CD8-positive, alpha-beta memory T cell (primary cell): ENCODE measurements around the gene STK39. TPM values are rescaled to one million over a fixed set of nuclear protein-coding genes. Genes with fewer than 3 reads are reported as not detected.
A peak's percentile ranks its signal among the peaks of the same experiment; 100 is the strongest.

ENCODE experiments used
- CTCF ChIA-PET: fragments of 350-600 bp; sonication (Branson Sonifier 250); formaldehyde crosslinking; loops from one replicate; lab custom pipeline; 2021; ENCODE audit warnings: antibody characterized with exemption; lab: Charles Lee
- POLR2A ChIA-PET: fragments of 350-600 bp; sonication (Branson Sonifier 250); formaldehyde crosslinking; loops from one replicate; lab custom pipeline; 2021; ENCODE audit warnings: antibody characterized with exemption; lab: Charles Lee
- DNase-seq, 5 donors: peaks; one replicate each; pipeline versions ENCODE4 v3.0.0 to v3.0.0-alpha.2; 2020 to 2022; ENCODE audit warnings: mixed read lengths in 1 of 5
- H3K27ac ChIP-seq: one replicate; pipeline ENCODE4 v1.7.0; 2013; ENCODE audit warnings: low read depth, mild to moderate bottlenecking, low read length, moderate library complexity
- H3K27me3 ChIP-seq: 2 replicates; pipeline ENCODE4 v1.7.0; 2013; ENCODE audit warnings: low read length, mild to moderate bottlenecking; ENCODE audit not compliant: insufficient read depth, poor library complexity, severe bottlenecking
- H3K36me3 ChIP-seq: 2 replicates; pipeline ENCODE4 v1.7.0; 2013; ENCODE audit warnings: mild to moderate bottlenecking, low read length, moderate library complexity; ENCODE audit not compliant: insufficient read depth
- H3K4me1 ChIP-seq: 2 replicates; pipeline ENCODE4 v1.7.0; 2013; ENCODE audit warnings: mild to moderate bottlenecking, low read length, moderate library complexity; ENCODE audit not compliant: insufficient read depth
- H3K4me3 ChIP-seq: 2 replicates; pipeline ENCODE4 v1.7.0; 2013; ENCODE audit warnings: mild to moderate bottlenecking, low read length
- H3K9me3 ChIP-seq: 2 replicates; pipeline ENCODE4 v1.7.0; 2013; ENCODE audit warnings: mild to moderate bottlenecking, low read length
- H3K27ac Mint-ChIP-seq, 8 donors: one replicate each; pipeline ENCODE4 v1.8.0; 2020 to 2021; ENCODE audit warnings: mixed read lengths in 8 of 8, mild to moderate bottlenecking in 6 of 8, inconsistent platforms in 3 of 8, moderate library complexity in 3 of 8
- H3K27me3 Mint-ChIP-seq, 2 donors: one replicate each; pipeline ENCODE4 v1.8.0; 2020 to 2021; ENCODE audit warnings: mixed read lengths in 2 of 2, mild to moderate bottlenecking in 1 of 2, moderate library complexity in 1 of 2
- H3K36me3 Mint-ChIP-seq, 3 donors: one replicate each; pipeline ENCODE4 v1.8.0; 2020 to 2021; ENCODE audit warnings: mixed read lengths in 3 of 3, inconsistent platforms in 1 of 3, mild to moderate bottlenecking in 1 of 3
- H3K4me1 Mint-ChIP-seq, 3 donors: one replicate each; pipeline ENCODE4 v1.8.0; 2020 to 2021; ENCODE audit warnings: mixed read lengths in 3 of 3, inconsistent platforms in 1 of 3, mild to moderate bottlenecking in 1 of 3
- H3K4me3 Mint-ChIP-seq, 7 donors: one replicate each; pipeline ENCODE4 v1.8.0; 2020 to 2021; ENCODE audit warnings: mixed read lengths in 7 of 7, mild to moderate bottlenecking in 6 of 7, moderate library complexity in 4 of 7, inconsistent platforms in 2 of 7
- H3K9me3 Mint-ChIP-seq, 5 donors: one replicate each; pipeline ENCODE4 v1.8.0; 2020 to 2022; ENCODE audit warnings: mixed read lengths in 5 of 5, mild to moderate bottlenecking in 3 of 5, moderate library complexity in 2 of 5, inconsistent platforms in 1 of 5
- polyA plus RNA-seq: library from polyadenylated mRNA; unstranded; fragments of 300-500 nt; fragmentation: Illumina TruSeq; gene quantifications from one replicate; pipeline ENCODE4 v1.2.3, GENCODE V29; 2021
- total RNA-seq, 2 experiments: library from RNA; stranded (reverse); gene quantifications; one replicate each; pipeline ENCODE4 v1.2.3, GENCODE V29; 2021

Gene STK39
- total and polyA plus RNA-seq, 3 experiments from 2014 or later: 11.2 to 28.3 (median 25.7) TPM

DNA sequence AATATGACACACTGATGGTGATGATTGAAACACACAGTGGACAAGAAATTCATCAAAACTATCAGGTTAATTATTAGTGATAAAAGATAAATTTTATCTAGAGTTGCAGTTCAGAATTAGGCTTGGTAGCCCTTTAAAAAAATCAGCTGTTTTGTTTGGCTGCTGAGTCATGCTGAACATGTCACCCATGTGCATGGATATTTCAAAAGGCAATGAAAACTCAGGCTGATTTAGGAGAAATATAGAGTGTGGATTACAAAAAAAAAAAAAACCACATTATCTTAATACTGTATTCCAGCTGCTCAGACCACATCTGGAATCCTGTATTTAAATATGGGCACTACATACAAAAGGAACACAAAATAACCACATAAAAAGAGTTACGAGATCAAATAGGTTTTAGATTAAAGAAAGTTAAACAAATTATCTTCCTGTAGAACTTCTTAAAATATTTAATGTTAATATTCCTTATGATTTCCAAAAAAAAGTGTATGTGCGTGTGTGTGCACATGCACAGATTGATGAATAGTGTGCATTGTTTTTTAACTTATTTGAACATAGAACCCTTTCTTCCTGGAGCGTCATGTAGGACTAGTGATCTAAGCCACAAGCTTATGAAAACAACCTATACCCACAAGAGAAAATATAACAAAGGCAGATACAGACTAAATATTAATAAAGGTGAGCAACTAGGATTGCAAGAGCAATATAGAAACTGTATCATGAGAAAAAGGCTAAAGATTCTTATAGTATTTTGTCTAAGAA lies 186.2 kb downstream of the STK39 start:
- Histone ChIP-seq H3K27ac (no peak overlapping the region), H3K27me3 (no peaks in the 10 kb centered on the region), H3K9me3 (no peaks in the 10 kb centered on the region), H3K4me1 (no peaks in the 10 kb centered on the region), H3K36me3 (peaks cover 4% of the 10 kb centered on the region), H3K4me3 (no peak overlapping the region)
- peaks cover 27 to 60% (median 33%) of the 10 kb centered on the region in 3 donors for H3K36me3 Mint-ChIP-seq
- H3K9me3 Mint-ChIP-seq: no peaks in the 10 kb centered on the region
- CTCF ChIA-PET: no interaction called here
- H3K4me1 Mint-ChIP-seq: peaks cover 1 to 8% (median 6%) of the 10 kb centered on the region in 3 donors
- POLR2A ChIA-PET: no interaction called here
- H3K27ac Mint-ChIP-seq: no peak overlapping the region
- H3K27me3 Mint-ChIP-seq: peaks cover 0 to 2% of the 10 kb centered on the region in 2 donors
- DNase-seq: no peak
- no peak overlapping the region for H3K4me3 Mint-ChIP-seq

GRCh38 chr2:168059758-168060157 lies 187.6 kb downstream of the STK39 start:
- H3K27me3 Mint-ChIP-seq: peaks cover 0 to 2% of the 10 kb centered on the region in 2 donors
- no peak for DNase-seq
- no peaks in the 10 kb centered on the region for H3K27me3 ChIP-seq
- H3K36me3 ChIP-seq: peaks cover 4% of the 10 kb centered on the region
- no peak overlapping the region for H3K27ac ChIP-seq
- peaks cover 3 to 16% (median 13%) of the 10 kb centered on the region in 3 donors for H3K4me1 Mint-ChIP-seq
- no peak overlapping the region for H3K4me3 ChIP-seq
- H3K4me3 Mint-ChIP-seq: no peak overlapping the region
- H3K4me1 ChIP-seq: no peaks in the 10 kb centered on the region
- CTCF ChIA-PET: no interaction called here
- no peaks in the 10 kb centered on the region for H3K9me3 Mint-ChIP-seq
- H3K9me3 ChIP-seq: no peaks in the 10 kb centered on the region
- POLR2A ChIA-PET: interaction anchor here (0.7 kb wide), 1 partner anchor 80 kb away, joined by 3 read pairs; no protein-coding TSS in a partner anchor
- no peak overlapping the region for H3K27ac Mint-ChIP-seq
- peaks cover 24 to 56% (median 26%) of the 10 kb centered on the region in 3 donors for H3K36me3 Mint-ChIP-seq

- H3K27me3 ChIP-seq: no peaks in the 10 kb centered on the region
- Mint-ChIP-seq H3K9me3 (no peaks in the 10 kb centered on the region), H3K4me3 (no peak overlapping the region), H3K27ac (no peak overlapping the region), H3K4me1 (peaks cover 3 to 19% (median 15%) of the 10 kb centered on the region in 3 donors), H3K27me3 (peaks cover 0 to under 1% of the 10 kb centered on the region in 2 donors), H3K36me3 (peaks cover 17 to 58% (median 22%) of the 10 kb centered on the region in 3 donors)
- no peaks in the 10 kb centered on the region for H3K9me3 ChIP-seq
- CTCF ChIA-PET: no interaction called here
- peaks cover 4% of the 10 kb centered on the region for H3K36me3 ChIP-seq
- H3K4me3 ChIP-seq: no peak overlapping the region
- no peaks in the 10 kb centered on the region for H3K4me1 ChIP-seq
- no peak for DNase-seq
- POLR2A ChIA-PET: no interaction called here
- no peak overlapping the region for H3K27ac ChIP-seq
Measured at GRCh38 chr2:168058675-168059074, 188.7 kb downstream of the STK39 start.

GRCh38 chr2:168056242-168056787 lies 191.1 kb downstream of the STK39 start:
- Histone ChIP-seq H3K4me1 (no peaks in the 10 kb centered on the region), H3K9me3 (no peaks in the 10 kb centered on the region), H3K27ac (no peak overlapping the region), H3K27me3 (no peaks in the 10 kb centered on the region), H3K36me3 (peaks cover 4% of the 10 kb centered on the region), H3K4me3 (no peak overlapping the region)
- no peak overlapping the region for H3K27ac Mint-ChIP-seq
- no peak overlapping the region for H3K4me3 Mint-ChIP-seq
- H3K36me3 Mint-ChIP-seq: peaks cover 8 to 48% (median 18%) of the 10 kb centered on the region in 3 donors
- ChIA-PET POLR2A (no interaction called here), CTCF (no interaction called here)
- H3K4me1 Mint-ChIP-seq: peaks cover 4 to 17% (median 10%) of the 10 kb centered on the region in 3 donors
- DNase-seq: no peak
- H3K27me3 Mint-ChIP-seq: no peaks in the 10 kb centered on the region
- no peaks in the 10 kb centered on the region for H3K9me3 Mint-ChIP-seq

GRCh38 chr2:168054657-168055056 lies 192.7 kb downstream of the STK39 start:
- Mint-ChIP-seq H3K9me3 (no peaks in the 10 kb centered on the region), H3K27me3 (no peaks in the 10 kb centered on the region), H3K4me3 (no peak overlapping the region), H3K36me3 (peaks cover 1 to 48% (median 9%) of the 10 kb centered on the region in 3 donors), H3K4me1 (peaks cover 4 to 15% (median 9%) of the 10 kb centered on the region in 3 donors), H3K27ac (no peak overlapping the region)
- no peak for DNase-seq
- CTCF ChIA-PET: no interaction called here
- Histone ChIP-seq H3K4me3 (no peak overlapping the region), H3K27me3 (no peaks in the 10 kb centered on the region), H3K27ac (no peak overlapping the region), H3K4me1 (no peaks in the 10 kb centered on the region), H3K36me3 (no peaks in the 10 kb centered on the region), H3K9me3 (no peaks in the 10 kb centered on the region)
- POLR2A ChIA-PET: no interaction called here

DNA sequence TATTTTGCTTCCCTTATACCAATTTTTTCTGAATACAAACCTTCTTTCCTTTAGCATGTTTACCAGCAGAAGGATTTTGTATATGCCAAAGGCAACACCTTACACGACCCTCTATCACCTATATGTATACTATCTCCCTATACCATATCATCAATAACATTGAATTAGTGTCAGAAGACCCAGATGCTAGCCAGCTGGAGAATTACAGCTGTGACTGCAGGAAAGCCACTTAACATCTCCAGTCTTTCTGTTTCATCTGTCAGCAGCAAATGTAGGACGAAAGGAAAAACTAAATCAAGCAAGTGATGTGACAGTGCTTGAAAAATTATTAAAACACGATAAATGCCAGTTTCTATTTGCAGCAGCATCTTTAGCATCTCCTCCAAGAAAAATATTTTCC lies 193.7 kb downstream of the STK39 start:
- peaks cover 0 to 56% (median 17%) of the 10 kb centered on the region in 3 donors for H3K36me3 Mint-ChIP-seq
- CTCF ChIA-PET: no interaction called here
- H3K4me1 Mint-ChIP-seq: peaks cover 5 to 18% (median 12%) of the 10 kb centered on the region in 3 donors
- Histone ChIP-seq H3K4me1 (no peaks in the 10 kb centered on the region), H3K27me3 (no peaks in the 10 kb centered on the region), H3K4me3 (no peak overlapping the region), H3K9me3 (no peaks in the 10 kb centered on the region), H3K36me3 (no peaks in the 10 kb centered on the region), H3K27ac (no peak overlapping the region)
- POLR2A ChIA-PET: no interaction called here
- peak overlapping the region in 2 of 8 donors; percentile 5 to 71 for H3K27ac Mint-ChIP-seq
- DNase-seq: no peak
- no peak overlapping the region for H3K4me3 Mint-ChIP-seq
- no peaks in the 10 kb centered on the region for H3K27me3 Mint-ChIP-seq
- H3K9me3 Mint-ChIP-seq: no peaks in the 10 kb centered on the region

DNA sequence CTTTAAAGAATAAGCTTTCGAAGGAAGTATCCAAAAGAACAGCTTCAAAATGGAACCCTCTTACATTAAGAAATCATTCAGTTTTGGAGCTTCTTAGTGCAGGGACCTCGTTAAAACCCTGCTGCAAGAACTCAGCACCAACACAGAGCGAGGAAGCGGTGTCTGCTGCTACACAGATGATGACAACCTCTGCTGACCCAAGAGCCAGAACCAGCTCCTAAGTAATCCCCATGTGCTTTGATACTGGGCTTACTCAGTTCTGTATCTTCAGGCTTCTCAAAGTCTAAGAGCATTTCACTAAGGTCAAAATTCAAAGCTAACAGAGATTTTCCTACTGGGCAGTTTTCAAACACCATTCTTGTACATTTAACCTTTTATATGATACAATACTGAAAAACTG lies 194.6 kb downstream of the STK39 start:
- Mint-ChIP-seq H3K4me1 (peaks cover 7 to 19% (median 15%) of the 10 kb centered on the region in 3 donors), H3K27ac (no peak overlapping the region), H3K27me3 (no peaks in the 10 kb centered on the region), H3K9me3 (no peaks in the 10 kb centered on the region), H3K36me3 (peaks cover 0 to 63% (median 19%) of the 10 kb centered on the region in 3 donors), H3K4me3 (no peak overlapping the region)
- CTCF ChIA-PET: no interaction called here
- POLR2A ChIA-PET: no interaction called here
- Histone ChIP-seq H3K36me3 (no peaks in the 10 kb centered on the region), H3K4me3 (no peak overlapping the region), H3K27me3 (no peaks in the 10 kb centered on the region), H3K27ac (no peak overlapping the region), H3K9me3 (no peaks in the 10 kb centered on the region), H3K4me1 (no peaks in the 10 kb centered on the region)
- no peak for DNase-seq

DNA sequence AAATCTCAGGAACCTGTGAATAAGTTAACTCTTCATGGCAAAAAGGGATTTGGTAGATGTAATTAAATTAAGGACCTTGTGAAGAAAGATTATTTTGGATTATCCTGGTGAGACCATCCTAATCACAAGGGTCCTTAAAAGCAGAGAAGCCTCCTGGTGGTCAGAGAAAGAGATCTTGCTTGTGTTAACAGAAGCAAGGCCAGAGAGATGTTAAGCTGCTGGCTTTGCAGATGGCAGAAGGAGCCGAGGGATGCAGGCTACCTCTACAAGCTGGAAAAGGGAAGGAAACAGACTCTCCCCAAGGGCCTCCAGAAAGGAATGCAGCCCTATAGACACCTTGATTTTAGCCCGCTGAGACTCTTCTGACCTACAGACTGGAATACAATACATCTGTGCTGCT lies 197.0 kb downstream of the STK39 start:
- no peaks in the 10 kb centered on the region for H3K4me1 ChIP-seq
- no peaks in the 10 kb centered on the region for H3K36me3 ChIP-seq
- H3K27ac ChIP-seq: no peak overlapping the region
- H3K9me3 Mint-ChIP-seq: no peaks in the 10 kb centered on the region
- no peaks in the 10 kb centered on the region for H3K9me3 ChIP-seq
- peaks cover 12 to 28% (median 18%) of the 10 kb centered on the region in 3 donors for H3K4me1 Mint-ChIP-seq
- POLR2A ChIA-PET: no interaction called here
- no peak overlapping the region for H3K27ac Mint-ChIP-seq
- H3K27me3 ChIP-seq: no peaks in the 10 kb centered on the region
- H3K27me3 Mint-ChIP-seq: no peaks in the 10 kb centered on the region
- no peak overlapping the region for H3K4me3 ChIP-seq
- DNase-seq: no peak
- H3K4me3 Mint-ChIP-seq: no peak overlapping the region
- CTCF ChIA-PET: no interaction called here
- H3K36me3 Mint-ChIP-seq: peaks cover 0 to 67% (median 26%) of the 10 kb centered on the region in 3 donors
